SIG-M5 (cell line): ENCODE results near the gene CEP290.
"Not testable (repeated sequence)": the region's sequence is repeated elsewhere in the genome, so short reads cannot be mapped to it uniquely, and the experiment has no call there.

ENCODE experiments used
- DNase-seq: peaks from one replicate; lab custom pipeline; 2025; lab: John Stamatoyannopoulos, UW

The CEP290 gene

GRCh38 chr12:88141425-88141773, 489 bp downstream of the CEP290 start:
- DNase-seq: no peak

GRCh38 chr12:88139711-88140110, 2.2 kb downstream of the CEP290 start:
- DNase-seq: not testable (repeated sequence)

DNA sequence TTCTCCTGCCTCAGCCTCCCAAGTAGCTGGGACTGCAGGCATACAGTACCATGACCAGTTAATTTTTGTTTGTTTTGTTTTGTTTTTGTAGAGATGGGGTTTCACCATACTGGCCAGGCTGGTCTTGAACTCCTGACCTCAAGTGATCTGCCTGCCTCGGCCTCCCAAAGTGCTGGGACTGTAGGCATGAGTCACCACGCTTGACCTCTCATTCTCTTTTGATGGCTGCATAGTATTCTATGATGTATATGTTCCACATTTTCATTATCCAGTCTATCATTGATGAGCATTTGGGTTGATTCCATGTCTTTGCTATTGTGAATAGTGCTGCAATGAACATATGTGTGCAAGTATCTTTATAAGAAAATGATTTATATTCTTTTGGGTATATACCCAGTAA, 8.7 kb downstream of the CEP290 start:
- DNase-seq: not testable (repeated sequence)

DNA sequence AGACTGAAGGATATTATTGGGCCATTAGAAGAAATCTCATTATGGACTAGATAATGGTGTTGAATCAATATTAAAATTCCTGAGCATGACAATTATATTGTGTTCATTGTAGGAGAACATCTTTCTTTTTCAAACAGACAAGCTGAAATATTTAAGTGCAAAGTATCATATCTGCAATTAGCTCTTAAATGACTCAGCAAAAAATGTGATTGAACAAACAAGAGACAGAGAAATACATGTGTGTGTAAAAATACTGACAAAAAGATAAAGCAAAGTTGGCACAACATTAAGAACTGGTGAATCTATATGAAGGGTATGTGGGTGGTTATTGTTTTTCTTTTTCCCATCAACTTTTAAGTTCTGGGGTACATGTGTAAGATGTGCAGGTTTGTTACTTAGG, 9.5 kb downstream of the CEP290 start:
- no peak for DNase-seq

GRCh38 chr12:88127855-88128254, 14.0 kb downstream of the CEP290 start:
- no peak for DNase-seq

GRCh38 chr12:88127099-88127498, 14.8 kb downstream of the CEP290 start:
- no peak for DNase-seq

DNA sequence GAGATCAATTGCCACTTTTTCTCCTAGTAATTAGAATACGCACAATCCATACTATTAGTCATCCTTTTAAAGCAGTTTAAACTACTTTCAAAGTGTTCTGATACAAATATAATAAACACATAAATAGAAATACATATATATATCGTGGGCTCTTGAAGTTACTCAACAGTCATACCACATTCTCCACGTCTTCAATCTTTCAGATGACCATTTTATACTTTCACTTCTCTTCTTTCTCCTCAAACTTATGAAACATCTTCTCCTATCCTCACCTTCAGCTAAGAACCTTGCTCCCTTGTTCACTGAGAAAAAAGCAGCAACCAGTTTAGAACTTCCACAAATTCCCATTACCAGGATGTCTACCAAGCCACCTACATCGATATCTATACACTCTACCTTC, 19.2 kb downstream of the CEP290 start:
- no peak for DNase-seq

- DNase-seq: no peak
Measured at GRCh38 chr12:88113871-88114270, 28.0 kb downstream of the CEP290 start.

- no peak for DNase-seq
Measured at GRCh38 chr12:88111074-88111652, 30.7 kb downstream of the CEP290 start.

DNA sequence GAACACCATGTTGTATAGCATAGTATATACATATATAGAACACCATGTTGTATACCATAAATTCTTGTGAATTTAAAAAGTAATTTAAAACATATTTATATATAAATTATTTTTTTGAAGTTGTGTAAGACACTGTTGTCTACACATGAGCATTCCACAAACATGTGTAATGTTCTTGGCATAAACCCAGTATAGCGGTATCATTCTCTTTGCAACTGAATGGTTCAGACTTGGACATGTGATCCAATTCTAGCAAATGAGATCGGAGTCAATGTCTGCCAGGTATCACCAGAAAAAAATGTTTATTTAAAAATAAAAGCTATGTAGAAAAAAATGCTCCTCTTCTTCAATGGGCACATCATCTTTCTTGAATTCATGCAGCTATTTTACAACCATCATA, 33.9 kb downstream of the CEP290 start:
- no peak for DNase-seq

DNA sequence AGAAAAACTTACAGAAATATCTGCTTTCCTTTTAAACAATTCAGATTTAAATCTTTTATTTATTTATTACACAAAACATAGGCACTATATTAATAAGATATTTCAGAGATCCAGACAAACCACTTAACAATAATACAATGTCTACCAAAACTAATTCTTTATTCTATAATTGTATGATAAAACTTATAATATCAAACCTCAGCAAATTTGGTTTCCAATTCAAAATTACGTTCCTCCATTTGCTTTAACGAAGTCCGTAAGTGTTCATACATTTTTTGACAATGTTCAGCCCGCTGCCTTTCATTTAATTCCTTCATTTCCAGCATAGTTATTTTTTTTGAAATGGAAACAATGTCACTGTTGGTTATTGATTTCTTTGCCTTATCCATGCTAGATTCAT, 48.3 kb downstream of the CEP290 start:
- DNase-seq: no peak

DNA sequence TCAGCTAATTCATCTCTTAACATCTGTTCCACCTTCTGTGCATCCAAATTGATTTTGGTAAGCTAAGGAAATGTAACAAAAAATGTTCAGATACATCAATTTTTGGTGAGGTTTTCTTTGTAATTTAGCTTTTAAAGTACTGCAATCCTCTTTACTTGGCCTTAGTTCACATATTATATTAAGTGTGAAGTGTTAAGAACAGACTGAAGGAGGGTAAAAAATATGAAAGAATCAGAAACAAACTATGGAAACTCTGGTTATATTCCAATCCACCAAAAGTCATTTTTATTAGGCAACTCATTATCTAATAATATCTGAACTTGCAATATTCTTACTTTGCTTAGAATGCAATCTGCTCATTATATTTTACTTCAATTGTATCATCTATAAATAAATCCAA, 49.1 kb downstream of the CEP290 start:
- DNase-seq: no peak

DNA sequence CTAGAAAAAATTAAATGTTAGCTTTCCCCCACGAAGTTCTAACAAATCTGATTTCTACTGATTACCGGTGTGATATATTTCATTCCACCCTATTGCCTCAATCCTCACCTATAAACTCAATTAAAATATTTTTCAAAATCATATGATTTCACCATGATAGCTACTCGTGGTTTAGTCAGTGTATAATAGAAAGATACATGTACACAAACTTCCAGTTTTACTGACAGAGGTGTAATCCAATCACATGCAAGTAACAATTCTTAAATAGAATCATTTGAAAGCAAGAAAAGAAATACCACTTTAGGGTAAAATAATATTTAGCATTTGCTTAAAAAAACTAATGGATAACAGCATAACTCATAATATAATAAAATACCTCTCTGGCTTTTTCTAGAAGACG, 57.7 kb downstream of the CEP290 start:
- DNase-seq: no peak

- DNase-seq: no peak
Measured at GRCh38 chr12:88083634-88084033, 58.3 kb downstream of the CEP290 start.

- DNase-seq: no peak
Measured at GRCh38 chr12:88081247-88081646, 60.6 kb downstream of the CEP290 start.

- no peak for DNase-seq
Measured at GRCh38 chr12:88067301-88067700, 74.6 kb downstream of the CEP290 start.

DNA sequence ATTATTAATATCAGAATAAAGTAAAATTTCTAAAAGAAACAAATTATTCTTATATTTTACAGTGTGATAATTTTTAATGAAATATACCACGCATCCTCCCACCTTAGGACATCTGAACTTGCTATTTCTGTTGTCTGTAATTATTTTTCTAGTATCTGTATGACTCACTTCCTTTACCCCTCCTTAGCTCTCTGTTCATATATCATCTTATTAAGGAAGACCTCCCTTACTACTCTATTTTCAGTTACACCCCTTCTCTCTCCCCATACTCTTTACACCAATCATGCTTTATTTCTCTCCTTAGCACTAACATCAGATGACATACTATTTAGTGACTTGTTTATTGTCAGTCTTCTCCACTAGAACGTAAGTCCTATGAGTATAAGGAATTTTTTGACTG, 78.5 kb downstream of the CEP290 start:
- no peak for DNase-seq

DNA sequence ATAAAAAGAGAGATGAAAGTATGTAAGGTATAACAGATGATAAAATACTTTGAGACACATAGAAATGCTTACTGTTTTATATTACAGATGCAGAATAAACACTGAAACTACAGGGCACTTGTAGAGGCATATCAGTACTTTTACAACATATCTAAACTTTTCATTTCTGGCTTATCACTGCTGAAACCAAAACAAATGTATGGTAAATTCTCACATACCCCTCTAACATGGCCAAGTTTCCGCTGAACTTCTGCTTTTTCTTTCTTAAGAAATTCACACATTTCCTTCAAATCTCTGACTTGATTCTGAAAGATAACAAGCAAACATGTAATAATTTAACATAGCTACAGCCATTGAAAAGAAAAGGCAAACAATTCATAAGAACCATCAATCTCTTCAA, 79.4 kb downstream of the CEP290 start:
- DNase-seq: no peak

DNA sequence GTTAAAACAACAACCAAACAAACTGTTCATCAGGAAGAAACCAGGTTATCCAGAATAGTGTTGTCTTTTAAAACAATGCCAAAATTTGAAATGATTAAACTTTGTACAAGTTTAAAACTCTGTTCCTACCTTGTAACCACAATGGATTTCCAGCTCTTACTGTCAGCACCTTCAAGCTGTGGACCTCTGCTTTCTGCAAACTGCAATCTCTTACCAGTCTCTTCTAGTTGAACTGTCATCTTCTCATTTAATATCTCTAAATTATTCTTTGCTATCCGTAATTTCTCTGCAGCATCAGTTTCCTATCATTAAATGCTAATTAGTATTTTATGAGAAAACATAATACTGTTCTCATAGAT, 83.2 kb downstream of the CEP290 start:
- no peak for DNase-seq

GRCh38 chr12:88057994-88058718, 83.7 kb downstream of the CEP290 start:
- DNase-seq: no peak

GRCh38 chr12:88056571-88056970, 85.3 kb downstream of the CEP290 start:
- no peak for DNase-seq

GRCh38 chr12:88052686-88053085, 89.2 kb downstream of the CEP290 start:
- no peak for DNase-seq

- no peak for DNase-seq
Measured at GRCh38 chr12:88044035-88044434, 97.9 kb downstream of the CEP290 start.

DNA sequence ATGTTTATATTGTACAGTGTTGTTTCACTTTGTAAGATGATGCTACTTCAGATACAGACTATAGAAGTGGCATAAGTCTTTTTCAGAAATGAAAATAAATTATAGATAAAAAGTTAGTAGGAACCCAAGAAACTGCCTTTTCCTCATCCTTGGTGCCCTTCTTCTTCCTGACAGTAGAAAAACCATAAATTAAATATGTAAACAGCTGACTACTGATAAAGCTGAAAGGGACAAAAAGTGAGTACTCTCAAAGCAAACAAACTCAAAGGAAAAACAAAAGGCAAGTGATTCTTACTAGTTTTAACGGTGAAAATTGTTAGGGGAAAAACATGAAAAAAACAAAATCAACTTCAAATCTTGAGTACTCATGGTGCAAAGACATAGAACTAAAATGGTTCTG, 104.1 kb downstream of the CEP290 start:
- DNase-seq: no peak
